Measurements from ENCODE around the gene CDK18.

CDK18 gene

GRCh38 chr1:205547936-205548827, 43.7 kb downstream of the CDK18 start:
- peaks cover 14% of the 10 kb centered on the region for H3K27me3 ChIP-seq (ENCODE audit: insufficient read depth, low read length, poor library complexity)
- no peak overlapping the region for H3K9ac ChIP-seq (ENCODE audit: low read depth, low read length)
- no peaks in the 10 kb centered on the region for H3K36me3 ChIP-seq (ENCODE audit: insufficient read depth, low read length)
- H4K20me1 ChIP-seq (ENCODE audit: insufficient read depth, low read length) = no peaks in the 10 kb centered on the region; the same call in 1 of the 2 replicates
- ATAC-seq (ENCODE audit: insufficient read depth, low read depth) = no peak
- DNase-seq = no peak
- H3K9me3 ChIP-seq (ENCODE audit: insufficient read depth, low read length, severe bottlenecking) = no peaks in the 10 kb centered on the region
- no peak overlapping the region for H3K4me2 ChIP-seq (ENCODE audit: insufficient read depth, low read length)
- no peak overlapping the region for H2AFZ ChIP-seq (ENCODE audit: low read depth, low read length)
- H3K27ac ChIP-seq (ENCODE audit: low read length) = no peak overlapping the region
- no peaks in the 10 kb centered on the region for H3K4me1 ChIP-seq (ENCODE audit: insufficient read depth, low read length)
- H3K79me2 ChIP-seq (ENCODE audit: insufficient read depth, low read length) = no peaks in the 10 kb centered on the region
- no peak for TF ChIP-seq EZH2 (IDR thresholded peaks at IDR 0.05; ENCODE audit: borderline replicate concordance, low read depth, low read length, severe bottlenecking)
- TF ChIP-seq, protein P1, sequence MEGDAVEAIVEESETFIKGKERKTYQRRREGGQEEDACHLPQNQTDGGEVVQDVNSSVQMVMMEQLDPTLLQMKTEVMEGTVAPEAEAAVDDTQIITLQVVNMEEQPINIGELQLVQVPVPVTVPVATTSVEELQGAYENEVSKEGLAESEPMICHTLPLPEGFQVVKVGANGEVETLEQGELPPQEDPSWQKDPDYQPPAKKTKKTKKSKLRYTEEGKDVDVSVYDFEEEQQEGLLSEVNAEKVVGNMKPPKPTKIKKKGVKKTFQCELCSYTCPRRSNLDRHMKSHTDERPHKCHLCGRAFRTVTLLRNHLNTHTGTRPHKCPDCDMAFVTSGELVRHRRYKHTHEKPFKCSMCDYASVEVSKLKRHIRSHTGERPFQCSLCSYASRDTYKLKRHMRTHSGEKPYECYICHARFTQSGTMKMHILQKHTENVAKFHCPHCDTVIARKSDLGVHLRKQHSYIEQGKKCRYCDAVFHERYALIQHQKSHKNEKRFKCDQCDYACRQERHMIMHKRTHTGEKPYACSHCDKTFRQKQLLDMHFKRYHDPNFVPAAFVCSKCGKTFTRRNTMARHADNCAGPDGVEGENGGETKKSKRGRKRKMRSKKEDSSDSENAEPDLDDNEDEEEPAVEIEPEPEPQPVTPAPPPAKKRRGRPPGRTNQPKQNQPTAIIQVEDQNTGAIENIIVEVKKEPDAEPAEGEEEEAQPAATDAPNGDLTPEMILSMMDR (IDR thresholded peaks at IDR 0.05; ENCODE audit: borderline replicate concordance, extremely low read depth, low read length, poor library complexity, severe bottlenecking) = no peak
- H3K4me3 ChIP-seq (ENCODE audit: low read depth in 1 of 2, low read length in 2 of 2) = no peak overlapping the region

DNA sequence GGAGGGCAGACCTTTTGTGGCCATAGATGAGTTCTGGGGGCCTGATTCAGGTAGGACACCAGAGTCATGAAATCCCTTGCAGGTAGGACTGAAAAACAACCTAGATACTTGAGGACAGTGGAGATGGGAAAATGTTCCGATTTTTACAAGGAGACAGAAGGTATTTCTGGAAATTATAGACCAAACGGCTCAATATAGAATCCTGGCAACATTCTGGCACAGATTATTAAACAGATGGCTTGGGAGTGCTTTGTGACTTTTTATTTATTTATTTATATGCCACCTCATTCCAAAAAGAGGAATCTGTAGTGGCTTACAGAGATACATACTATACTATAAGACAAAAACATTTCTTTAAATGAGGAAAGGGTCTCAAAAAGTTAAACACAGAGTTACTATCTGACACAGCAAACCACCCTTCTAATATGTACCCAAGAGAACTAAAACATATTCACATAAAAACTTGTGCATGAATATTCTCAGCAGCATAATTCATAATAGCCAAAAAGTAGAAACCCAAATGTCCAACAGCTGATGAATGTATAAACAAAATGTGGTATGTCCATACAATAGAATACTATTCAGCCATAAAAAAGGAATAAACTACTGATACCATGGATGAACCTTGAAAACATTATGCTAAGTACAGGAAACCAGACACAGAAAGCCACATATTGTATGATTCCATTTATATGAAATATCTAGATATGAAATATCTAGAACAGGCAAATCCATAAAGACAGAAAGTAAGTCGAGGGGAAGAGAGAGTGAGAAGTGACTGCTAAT, 49.8 kb downstream of the CDK18 start:
- ATAC-seq (ENCODE audit: insufficient read depth, low read depth) = no peak
- Histone ChIP-seq H2AFZ (ENCODE audit: low read depth, low read length) (no peak overlapping the region), H3K9ac (ENCODE audit: low read depth, low read length) (no peak overlapping the region), H3K36me3 (ENCODE audit: insufficient read depth, low read length) (no peaks in the 10 kb centered on the region), H3K4me3 (ENCODE audit: low read depth in 1 of 2, low read length in 2 of 2) (no peak overlapping the region), H3K4me1 (ENCODE audit: insufficient read depth, low read length) (no peaks in the 10 kb centered on the region), H3K79me2 (ENCODE audit: insufficient read depth, low read length) (no peaks in the 10 kb centered on the region), H3K27me3 (ENCODE audit: insufficient read depth, low read length, poor library complexity) (peaks cover 3% of the 10 kb centered on the region), H3K4me2 (ENCODE audit: insufficient read depth, low read length) (no peak overlapping the region), H3K9me3 (ENCODE audit: insufficient read depth, low read length, severe bottlenecking) (peaks cover 3% of the 10 kb centered on the region), H4K20me1 (ENCODE audit: insufficient read depth, low read length) (no peaks in the 10 kb centered on the region), H3K27ac (ENCODE audit: low read length) (no peak overlapping the region)
- no peak for DNase-seq
- TF ChIP-seq, protein P1 (IDR thresholded peaks at IDR 0.05; ENCODE audit: borderline replicate concordance, extremely low read depth, low read length, poor library complexity, severe bottlenecking) = no peak
- no peak for TF ChIP-seq EZH2 (IDR thresholded peaks at IDR 0.05; ENCODE audit: borderline replicate concordance, low read depth, low read length, severe bottlenecking)

DNA sequence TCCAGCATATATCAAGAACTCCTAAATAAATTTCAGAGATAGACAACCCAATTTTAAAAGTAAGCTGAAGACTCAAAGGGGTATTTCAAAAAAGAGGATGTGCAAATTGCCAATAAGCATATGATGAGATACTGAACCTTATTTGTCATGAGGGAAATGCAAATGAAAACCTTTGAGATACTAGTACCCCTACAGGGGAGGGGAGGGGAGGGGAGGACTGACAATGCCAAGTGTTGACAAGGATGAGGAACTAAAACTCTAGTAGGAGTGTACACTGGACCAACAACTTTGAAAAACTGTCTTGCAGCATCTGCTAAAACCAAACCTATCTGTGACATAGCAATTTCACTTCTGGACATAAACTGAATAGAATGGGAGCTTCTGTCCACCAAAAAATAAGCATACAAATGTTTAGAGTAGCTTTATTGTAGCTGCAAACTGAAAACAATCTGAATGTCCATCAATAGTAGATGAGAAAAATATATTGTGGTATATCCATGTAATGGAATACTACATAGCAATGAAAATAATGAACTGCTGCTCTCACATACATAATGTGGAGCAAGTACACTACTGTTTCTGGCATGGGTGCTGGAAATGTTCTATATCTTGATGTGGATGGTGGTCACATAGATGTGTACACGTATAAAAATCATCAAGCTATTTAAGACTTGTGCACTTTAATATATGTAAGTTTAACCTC, 57.2 kb downstream of the CDK18 start:
- DNase-seq (no peak), ATAC-seq (ENCODE audit: insufficient read depth, low read depth) (no peak)
- no peaks in the 10 kb centered on the region for H3K79me2 ChIP-seq (ENCODE audit: insufficient read depth, low read length)
- no peak overlapping the region for H3K9ac ChIP-seq (ENCODE audit: low read depth, low read length)
- no peaks in the 10 kb centered on the region for H3K9me3 ChIP-seq (ENCODE audit: insufficient read depth, low read length, severe bottlenecking)
- H2AFZ ChIP-seq (ENCODE audit: low read depth, low read length) = no peak overlapping the region
- no peak overlapping the region for H3K4me3 ChIP-seq (ENCODE audit: low read depth in 1 of 2, low read length in 2 of 2)
- H3K4me1 ChIP-seq (ENCODE audit: insufficient read depth, low read length) = no peaks in the 10 kb centered on the region
- no peaks in the 10 kb centered on the region for H3K36me3 ChIP-seq (ENCODE audit: insufficient read depth, low read length)
- peaks cover 10% of the 10 kb centered on the region for H3K27me3 ChIP-seq (ENCODE audit: insufficient read depth, low read length, poor library complexity)
- H3K4me2 ChIP-seq (ENCODE audit: insufficient read depth, low read length) = no peak overlapping the region
- H4K20me1 ChIP-seq (ENCODE audit: insufficient read depth, low read length) = no peaks in the 10 kb centered on the region
- H3K27ac ChIP-seq (ENCODE audit: low read length) = no peak overlapping the region
- TF ChIP-seq EZH2 (IDR thresholded peaks at IDR 0.05; ENCODE audit: borderline replicate concordance, low read depth, low read length, severe bottlenecking) = no peak
- TF ChIP-seq, protein P1 (IDR thresholded peaks at IDR 0.05; ENCODE audit: borderline replicate concordance, extremely low read depth, low read length, poor library complexity, severe bottlenecking) = no peak

Data from DND-41 (cell line).